HG03066 (cell line): ENCODE measurements around the gene OR52L1.
"Not testable (repeated sequence)": the region's sequence is repeated elsewhere in the genome, so short reads cannot be mapped to it uniquely, and the experiment has no call there.

Experiments
- ATAC-seq: cut with Tn5 transposase; IDR thresholded peaks from one replicate; pipeline ENCODE4 v1.9.1; 2021; ENCODE audit warnings: low read depth; ENCODE audit not compliant: unreplicated experiment

OR52L1 gene

DNA sequence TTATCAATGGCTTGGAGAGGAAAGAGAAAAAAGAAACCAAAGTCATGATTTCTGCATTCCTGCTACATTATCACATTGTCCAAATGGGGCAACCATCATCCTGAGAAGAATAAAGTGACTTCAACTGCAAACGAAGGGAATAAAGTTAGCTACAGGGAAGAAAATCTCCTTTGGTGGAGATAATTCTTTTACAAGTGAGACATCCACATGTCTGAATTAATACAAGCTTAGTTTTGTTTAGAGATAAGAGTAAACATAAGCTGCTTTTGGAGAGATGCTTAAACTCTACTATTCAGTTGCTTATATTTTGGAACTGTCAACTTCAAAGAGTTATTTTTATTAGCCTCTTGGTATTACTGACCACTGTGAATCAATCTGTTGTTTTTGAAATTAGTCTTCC lies at the start of gene OR52L1:
OR52L1 (minus strand) TSS at position 101 of the 400 bp plus-strand sequence; CDS start at position 46, 55 bp downstream.
- no peak for ATAC-seq

DNA sequence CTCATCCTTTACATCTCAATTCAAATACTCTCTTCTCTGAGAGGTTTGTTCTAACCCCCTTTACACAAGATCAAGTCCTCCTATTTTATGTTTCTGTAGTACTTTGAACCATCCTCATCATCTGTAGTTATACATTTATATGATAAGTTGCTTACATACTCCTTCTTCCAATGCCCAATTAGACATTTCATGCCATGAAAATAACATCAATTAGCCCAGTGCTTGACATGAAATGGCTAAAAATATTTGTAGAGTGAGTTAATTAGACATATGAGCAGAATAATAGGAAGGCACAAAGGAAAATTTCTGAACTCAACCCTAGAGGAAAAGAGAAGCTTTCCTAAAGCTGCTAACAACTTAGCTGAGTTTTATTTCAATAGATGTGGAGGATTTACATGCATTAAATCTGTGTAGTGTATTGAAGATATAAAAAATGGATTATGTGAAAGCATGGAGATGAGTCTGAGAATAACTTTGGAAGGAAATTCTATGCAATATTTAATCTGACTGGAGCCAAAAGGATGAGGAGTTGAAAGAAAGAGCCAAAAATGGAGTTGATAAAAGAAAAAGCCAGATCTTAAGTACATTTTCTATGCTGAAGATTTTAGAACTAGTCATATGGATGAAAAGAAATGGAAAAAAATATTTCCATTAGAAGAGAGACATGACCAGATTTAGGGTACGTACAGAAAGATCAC lies 44.1 kb upstream of the OR52L1 start, which contains the start of gene OR56A1:
OR56A1 (minus strand) TSS at position 51 of the 698 bp plus-strand sequence. CDS start 3,066 bp downstream, outside the sequence.
- no peak for ATAC-seq

DNA sequence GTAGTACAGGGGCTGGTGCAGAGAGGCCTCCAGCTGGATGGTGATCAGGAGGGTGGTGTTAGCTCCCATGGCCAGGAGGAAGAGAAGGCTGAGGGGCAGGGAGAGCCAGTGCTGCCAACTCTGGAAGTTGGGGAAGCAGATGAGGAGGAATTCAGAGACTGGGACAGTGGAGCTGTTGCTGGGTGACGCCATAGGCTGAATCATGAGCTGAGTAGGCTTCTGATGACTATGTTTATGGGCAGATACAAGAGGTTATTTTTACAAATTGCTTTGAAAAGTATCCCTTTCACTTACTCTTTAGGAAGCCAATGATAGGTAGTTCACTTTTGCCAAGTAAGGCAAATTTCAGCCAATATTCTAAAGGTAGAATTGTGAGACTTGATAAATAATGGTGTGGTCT lies 40.7 kb upstream of the OR52L1 start:
- ATAC-seq, result no peak

DNA sequence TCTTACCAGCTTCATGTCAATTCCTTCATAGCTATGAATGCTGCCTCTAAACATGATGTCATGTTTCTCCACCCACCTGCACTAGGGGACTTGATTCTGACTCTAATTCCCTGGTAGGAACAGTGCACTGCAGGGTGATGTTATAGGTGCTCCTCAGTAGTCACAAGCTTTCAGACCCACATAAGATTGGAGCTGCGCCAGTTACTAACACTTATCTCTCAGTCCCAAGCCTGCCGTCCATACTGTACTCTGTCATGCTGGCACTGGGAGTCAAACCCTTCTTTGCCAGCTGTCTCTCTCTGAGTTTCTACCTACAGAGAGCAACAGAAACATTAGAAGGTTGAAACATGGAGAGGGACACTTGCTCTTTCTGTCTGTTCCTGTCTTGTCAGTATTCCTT lies 38.3 kb upstream of the OR52L1 start:
- ATAC-seq, result no peak

DNA sequence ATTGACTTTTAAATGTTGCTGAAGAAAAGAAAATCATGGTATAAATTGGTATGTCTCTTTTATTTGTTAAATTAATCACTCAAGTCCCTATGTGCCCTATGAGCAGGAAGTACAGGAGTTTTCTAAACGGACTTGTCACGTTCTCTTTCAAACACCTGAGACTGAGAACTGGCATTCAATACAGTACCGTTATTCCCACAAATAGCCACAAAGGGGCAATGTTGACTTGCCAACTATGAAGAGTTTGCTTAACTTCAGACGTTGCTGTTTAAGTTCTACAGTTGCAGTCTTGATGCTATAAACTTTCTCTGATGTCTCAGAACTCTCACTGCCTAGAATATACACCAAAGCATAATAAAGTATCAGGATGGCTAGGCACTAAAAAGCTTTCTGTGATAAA lies 36.2 kb upstream of the OR52L1 start:
- no peak for ATAC-seq

DNA sequence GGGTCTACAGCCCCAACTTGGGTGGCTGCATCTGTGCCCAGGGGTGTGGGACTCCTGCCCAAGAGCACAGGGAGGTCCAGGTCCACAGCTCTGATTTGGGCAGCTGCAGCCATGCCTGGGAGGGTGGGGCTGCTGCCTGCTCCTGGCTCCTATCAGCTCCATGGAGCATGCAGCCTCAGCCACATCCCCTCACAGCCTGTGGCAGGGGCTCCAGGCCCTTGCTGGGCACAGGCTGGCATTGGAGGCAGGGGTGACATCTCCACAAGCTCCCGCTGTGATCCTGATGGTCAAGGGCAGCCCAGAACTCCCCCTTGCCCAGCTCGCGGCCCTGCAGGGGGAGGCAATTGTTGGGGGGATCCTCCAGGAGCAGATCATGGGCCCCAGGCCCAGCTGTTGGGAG lies 26.3 kb upstream of the OR52L1 start:
- no peak for ATAC-seq

DNA sequence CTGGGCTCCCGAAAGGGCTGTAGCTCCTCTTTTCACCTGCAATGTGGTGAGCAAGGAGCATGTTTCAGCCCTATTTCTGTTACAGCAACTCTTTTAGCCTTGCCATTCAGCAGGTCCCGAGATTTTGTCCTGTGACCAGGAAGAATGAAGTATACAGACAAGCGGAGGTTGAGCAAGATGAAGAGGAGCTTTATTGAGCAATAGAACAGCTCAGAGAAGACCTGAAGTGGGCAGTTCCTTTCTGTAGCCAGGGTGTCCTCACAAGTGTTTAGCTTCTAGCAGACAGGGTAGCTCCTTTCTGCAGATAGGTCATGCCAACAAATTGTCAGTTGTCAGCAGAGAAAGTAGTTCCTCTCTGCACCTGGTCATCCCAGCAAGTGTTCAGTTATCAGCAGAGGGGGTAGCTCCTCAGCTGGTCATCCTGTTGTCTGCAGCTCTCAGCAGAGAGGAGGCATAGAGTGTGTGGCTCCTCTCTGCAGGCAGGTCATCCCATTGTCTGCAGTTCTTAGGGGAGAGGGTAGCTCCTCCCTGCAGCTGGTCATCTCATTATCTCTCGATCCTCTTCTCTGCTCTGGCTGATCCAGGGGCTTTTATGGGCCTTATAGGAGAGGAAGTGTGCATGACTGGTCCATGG lies 25.4 kb upstream of the OR52L1 start:
- ATAC-seq, result no peak

DNA sequence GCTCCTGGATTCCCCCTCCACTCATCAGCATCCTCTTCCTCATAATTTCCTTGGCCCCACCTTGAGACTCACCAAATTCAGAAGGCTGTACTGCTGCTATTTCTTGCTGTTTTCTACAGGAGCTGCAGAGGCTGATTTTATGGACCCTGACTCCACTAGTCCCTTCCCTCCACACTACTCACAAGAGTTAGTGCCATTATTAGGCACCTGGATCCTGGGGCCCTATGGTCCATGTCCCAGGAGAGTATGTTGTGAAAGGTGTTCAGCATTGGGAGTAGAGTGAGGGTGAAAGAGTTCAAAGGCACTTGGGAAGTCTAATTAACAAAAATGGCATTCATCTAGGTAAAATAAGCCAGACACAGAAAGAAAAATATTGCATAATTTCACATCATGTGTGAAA lies 20.1 kb upstream of the OR52L1 start, which contains the start of gene OR56A4:
OR56A4 (minus strand) TSS at position 101 of the 400 bp plus-strand sequence. CDS start 3,954 bp downstream, outside the sequence.
- no peak for ATAC-seq

DNA sequence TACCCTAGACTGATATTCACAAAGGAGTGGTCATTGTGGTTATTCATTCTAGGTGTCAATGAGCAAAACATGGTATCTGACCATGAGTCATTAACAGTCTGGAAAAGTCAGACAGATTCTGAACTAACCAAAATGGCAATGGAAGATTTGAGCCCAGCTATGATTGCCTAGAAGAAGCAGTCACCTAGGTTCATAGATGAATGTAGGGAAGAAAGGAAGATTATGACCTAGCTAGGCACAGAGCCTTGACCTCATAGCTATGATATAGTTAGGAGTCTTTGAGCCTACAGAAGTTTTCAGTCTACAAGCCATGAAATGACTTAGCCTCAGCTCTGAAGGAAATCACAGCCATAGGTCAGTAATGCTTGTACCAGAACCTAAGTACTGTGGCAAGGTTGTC lies 19.6 kb upstream of the OR52L1 start:
- ATAC-seq, result no peak

DNA sequence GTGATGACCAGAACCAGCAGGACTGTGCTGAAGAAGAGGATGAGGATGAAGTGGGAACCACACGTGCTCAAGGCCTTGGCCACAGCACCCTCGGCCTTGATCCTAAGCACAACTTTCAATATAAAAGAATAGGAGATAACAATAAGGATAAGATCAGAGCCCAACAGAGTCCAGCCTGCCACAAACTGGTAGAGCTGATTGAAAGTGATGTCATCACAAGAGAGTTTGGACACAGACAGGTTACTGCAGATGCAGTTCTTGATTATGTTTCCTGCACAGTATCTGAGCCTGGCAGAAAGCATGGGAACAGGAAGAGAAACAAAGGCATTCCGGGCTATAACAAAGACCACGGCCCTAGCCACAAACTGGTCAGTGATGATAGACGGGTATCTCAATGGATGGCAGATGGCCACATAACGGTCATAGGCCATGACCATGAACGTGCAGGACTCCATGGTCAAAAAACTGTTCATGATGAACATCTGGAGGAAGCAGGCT lies 15.5 kb upstream of the OR52L1 start:
- ATAC-seq, result no peak

DNA sequence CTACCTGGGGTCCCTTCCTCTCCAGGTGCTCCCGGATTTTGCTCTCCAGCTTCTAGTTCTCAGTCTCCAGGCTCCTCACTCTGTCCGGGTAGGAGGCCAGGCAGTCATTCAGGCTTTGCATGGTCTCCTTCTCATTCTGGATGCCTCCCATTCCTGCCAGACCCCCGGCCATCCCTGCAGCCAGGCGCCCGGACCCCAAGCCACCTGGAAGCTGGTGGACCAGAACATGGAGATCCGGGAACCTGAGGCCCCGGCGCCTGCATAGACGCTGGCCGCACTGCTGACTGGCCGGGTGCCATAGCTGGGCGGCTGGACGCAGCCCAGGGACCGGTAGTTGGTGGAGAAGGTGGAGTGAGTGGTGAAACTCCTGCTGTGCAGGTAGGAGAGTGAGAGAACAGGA lies 8.0 kb upstream of the OR52L1 start:
- no peak for ATAC-seq

DNA sequence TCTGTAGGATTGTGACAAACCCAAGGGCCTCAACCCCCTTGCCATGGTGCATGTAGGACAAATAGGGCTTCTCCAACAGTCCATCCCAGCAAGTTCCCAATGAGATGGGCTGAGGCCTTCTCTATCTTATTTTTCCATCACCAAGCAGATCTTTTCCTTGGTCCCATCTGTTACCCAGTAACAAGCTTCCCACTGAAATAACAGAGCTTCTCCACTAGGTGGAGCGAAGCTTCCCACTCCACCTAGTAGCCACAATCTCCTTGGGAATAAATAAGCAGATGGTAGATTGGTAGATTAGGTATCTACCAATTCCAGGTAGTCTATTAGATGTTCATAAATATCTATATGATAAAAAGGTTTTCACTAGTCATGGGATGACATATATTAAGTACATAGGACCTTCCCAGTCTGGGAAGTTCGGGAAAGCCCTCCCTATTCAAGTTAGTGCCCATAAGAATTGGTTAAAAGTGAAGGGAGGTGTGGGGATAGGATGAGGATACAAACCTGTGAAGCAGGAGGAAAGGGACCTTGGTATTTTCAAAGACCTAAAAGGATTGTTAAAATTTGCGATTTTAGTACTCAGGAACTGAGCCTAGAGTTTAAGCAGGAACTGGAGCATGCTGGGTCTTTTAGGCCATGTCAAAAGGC lies 5.9 kb upstream of the OR52L1 start:
- no peak for ATAC-seq

DNA sequence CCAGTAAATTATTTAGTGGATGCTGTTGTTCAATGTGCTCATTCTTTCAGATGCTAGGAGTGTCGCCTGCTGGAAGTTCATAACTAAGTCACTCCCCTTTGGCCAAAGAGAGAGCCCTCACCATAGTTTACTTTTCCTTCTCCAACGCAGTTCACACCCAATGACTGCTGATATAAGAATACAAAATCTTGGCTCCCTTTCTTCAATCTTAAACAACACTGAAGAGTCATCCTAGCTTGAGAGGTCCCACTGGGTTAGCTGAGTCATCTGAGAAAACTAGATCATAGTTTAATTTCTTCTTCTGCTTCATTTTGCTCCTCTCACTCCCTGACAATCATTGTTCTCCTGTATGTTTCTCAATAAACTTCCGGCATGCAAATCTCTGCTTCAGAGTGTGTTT lies 5.4 kb upstream of the OR52L1 start:
- ATAC-seq, result no peak

DNA sequence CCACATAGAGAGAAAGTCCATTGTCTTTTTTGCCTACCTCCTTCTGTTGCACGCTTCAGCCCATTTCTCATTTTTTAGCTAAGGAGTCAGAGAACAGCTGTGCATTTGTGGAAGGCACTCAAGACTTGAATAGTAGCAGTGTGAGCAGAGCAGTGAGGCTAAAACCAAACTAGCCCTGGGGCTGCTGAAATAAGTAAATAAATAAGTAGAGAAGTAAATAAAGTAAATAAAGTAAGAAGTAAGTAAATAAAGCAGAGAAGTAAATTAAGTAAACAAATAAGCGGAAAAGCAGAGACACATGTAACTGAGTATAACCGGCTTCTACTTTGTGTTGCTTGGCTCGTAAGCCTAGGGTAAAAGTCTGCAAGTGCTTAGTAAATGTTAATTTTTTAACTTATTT lies 2.4 kb upstream of the OR52L1 start:
- no peak for ATAC-seq

DNA sequence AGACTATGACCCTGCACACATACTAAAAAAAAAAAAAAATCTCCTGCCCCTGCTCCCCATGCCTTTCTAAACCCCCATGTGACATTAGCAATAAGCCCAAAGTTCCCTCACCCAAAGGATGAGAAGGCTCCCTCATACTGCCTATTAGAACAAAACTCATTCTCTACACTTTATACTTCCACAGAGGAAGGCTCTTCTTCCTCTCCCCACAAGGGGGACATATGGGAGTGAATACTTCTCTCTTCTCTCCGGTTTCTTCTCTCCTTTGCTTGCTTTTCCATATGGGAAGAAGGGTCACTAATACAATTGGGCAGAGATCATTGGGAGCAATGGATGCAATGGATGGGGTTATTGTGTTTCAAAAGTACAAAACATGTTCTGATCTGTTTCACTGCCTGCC lies 3.3 kb downstream of the OR52L1 start:
- ATAC-seq, result no peak

DNA sequence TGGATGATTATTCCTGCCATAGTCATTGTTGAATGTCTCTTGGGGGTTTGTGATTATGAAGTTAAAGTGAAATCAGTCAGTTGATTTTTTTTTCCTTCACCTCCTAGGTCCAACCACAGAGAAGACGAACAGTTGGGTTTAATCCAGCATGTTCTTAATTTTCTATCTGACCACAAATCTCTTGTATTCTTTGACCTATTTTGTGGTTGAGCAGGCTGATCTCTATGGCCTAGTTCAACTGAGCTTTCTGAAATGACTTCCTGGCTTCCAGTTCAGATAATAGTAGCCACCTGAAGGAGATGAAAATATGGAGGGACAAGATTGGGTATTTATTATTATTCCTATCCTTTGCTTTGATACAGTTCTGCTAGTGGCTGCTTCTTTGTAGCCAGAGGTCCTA lies 13.3 kb downstream of the OR52L1 start:
- no peak for ATAC-seq

DNA sequence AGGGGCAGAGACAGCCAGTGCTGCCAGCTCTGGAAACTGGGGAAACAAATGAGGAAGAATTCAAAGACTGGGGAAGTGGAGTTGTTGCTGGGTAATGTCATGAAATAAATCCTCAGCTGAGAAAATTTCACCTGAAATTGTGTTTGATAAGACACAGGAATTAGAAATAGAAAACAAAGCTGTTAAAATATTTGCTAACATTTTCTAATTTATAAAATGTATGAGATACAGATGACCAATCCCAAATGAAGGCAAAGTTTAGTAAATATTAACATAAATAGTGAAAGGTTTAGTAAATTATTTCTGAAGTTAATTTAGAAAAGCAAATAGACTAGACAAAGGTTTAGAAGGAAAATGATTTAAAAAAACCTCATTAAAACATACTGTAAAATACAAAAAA lies 18.4 kb downstream of the OR52L1 start, which contains the start of gene OR56A5:
OR56A5 (minus strand) TSS at position 101 of the 400 bp plus-strand sequence; CDS start at position 101, 0 bp downstream.
- no peak for ATAC-seq

DNA sequence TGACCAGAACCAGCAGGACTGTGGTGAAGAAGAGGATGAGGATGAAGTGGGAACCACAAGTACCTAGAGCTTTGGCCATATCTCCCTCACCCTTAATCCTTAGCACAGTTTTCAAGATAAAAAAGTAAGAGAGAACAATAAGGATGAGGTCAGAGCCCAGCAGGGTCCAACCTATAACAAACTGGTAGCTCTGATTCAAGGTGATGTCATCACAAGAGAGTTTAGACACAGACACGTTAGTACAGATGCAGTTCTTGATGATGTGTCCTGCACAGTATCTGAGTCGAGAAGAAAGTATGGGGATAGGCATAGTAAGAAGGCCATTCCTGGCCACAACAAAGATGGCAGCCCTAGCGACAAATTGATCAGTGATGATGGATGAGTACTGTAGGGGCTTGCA lies 19.1 kb downstream of the OR52L1 start:
- no peak for ATAC-seq

DNA sequence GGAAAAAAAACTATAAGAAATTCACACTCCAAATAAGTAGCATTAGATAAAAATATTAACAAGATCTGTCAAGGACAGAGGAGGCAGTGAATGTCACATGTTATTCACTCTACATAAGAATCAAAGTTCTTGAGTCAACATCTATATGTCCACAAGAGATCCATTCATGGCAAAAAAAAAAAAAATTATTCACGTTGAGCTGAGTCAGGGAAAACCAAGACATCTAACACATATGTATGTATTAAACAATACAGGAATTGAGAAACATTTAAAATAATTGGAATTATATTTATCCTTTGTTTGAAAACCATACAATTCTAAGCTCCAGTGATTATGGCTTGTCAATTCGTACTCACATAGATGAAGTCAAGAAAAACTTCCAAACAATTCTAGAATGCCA lies 19.8 kb downstream of the OR52L1 start:
- no peak for ATAC-seq

DNA sequence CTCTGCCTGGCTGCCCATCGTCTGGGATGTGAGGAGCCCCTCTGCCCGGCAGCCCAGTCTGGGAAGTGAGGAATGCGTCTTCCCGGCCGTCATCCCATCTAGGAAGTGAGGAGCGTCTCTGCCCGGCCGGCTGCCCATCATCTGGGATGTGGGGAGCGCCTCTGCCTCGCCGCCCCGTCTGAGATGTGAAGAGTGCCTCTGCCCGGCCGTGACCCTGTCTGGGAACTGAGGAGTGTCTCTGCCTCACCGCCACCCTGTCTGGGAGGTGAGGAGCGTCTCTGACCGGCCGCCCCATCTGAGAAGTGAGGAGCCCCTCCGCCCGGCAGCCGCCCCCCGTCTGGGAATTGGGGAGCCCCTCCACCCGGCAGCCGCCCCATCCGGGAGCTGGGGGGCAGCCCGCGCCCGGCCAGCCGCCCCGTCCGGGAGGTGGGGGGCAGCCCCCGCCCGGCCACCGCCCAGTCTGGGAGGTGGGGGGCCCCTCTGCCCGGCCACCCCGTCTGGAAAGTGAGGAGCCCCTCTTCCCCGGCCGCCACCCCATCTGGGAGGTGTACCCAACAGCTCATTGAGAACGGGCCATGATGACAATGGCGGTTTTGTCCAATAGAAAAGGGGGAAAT lies 26.0 kb downstream of the OR52L1 start:
- not testable (repeated sequence) for ATAC-seq

DNA sequence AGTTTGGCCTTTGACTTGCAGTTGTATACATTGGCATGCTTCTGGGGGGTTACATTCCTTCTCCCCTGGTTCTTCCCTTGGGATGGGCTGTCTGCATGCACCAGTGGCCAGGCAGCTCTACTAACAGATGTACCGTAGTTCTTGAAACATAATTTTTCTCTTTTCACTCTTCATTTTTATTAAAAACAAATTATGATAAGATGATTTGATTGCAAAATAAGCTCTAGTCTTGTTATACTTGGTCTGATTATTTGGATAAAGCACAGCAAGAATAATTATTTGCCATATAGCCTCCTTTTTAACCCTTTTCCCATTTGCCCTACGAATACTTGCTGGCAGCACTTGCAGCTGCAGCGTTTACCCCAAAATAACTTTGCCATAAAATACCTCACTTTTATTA lies 31.2 kb downstream of the OR52L1 start:
- no peak for ATAC-seq
